HG02981 (cell line): Measurements from ENCODE around the gene LPIN2.
"Not testable (repeated sequence)": the region's sequence is repeated elsewhere in the genome, so short reads cannot be mapped to it uniquely, and the experiment has no call there.

Experiments
- ATAC-seq: cut with Tn5 transposase; IDR thresholded peaks from one replicate; pipeline ENCODE4 v1.9.1; 2021; ENCODE audit warnings: mild to moderate bottlenecking, moderate library complexity; ENCODE audit not compliant: unreplicated experiment

The LPIN2 gene

GRCh38 chr18:3012136-3013023 lies 564 bp downstream of the LPIN2 start:
- ATAC-seq: peak; percentile 25

- ATAC-seq: no peak
Observed at GRCh38 chr18:3010086-3010485, 2.9 kb downstream of the LPIN2 start.

GRCh38 chr18:3008541-3008940 lies 4.4 kb downstream of the LPIN2 start:
- no peak for ATAC-seq

DNA sequence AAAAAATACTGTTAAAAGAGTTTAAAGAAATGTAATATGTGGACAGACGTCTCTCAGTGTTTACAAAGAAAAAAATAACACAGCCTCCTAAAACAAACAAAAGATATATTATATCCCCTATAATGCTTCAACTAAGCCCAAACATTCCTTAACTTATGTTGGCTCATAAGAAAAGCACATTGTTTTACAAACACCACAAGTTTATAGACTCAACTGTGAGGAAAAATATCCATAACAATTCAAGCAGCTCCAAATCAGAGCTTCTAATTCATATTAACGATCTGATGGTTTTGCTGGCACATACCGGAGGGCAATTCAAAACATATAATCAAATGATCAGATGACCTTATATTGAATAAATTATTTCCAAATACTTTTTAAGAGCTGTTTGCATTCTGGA lies 5.5 kb downstream of the LPIN2 start:
- no peak for ATAC-seq

GRCh38 chr18:3005462-3005861 lies 7.5 kb downstream of the LPIN2 start:
- no peak for ATAC-seq

DNA sequence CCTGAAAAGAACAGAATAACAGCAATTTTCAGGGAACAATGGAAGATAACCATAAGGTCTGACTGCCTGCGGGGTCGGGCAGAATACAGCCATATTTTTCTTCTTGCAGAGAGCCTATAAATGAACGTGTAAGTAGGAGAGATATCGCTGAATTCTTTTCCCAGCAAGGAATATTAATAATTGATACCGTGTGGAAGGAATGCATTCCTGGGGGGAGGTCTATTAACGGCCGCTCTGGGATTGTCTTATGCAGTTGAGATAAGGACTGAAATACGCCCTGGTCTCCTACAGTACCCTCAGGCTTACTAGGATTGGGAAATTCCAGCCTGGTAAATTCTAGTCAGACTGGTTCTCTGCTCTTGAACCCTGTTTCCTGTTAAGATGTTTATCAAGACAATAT lies 9.2 kb downstream of the LPIN2 start:
- ATAC-seq: not testable (repeated sequence)

GRCh38 chr18:3002732-3003131 lies 10.2 kb downstream of the LPIN2 start:
- ATAC-seq: no peak

GRCh38 chr18:2998644-2999043 lies 14.3 kb downstream of the LPIN2 start:
- no peak for ATAC-seq

GRCh38 chr18:2997846-2998564 lies 14.9 kb downstream of the LPIN2 start:
- no peak for ATAC-seq

DNA sequence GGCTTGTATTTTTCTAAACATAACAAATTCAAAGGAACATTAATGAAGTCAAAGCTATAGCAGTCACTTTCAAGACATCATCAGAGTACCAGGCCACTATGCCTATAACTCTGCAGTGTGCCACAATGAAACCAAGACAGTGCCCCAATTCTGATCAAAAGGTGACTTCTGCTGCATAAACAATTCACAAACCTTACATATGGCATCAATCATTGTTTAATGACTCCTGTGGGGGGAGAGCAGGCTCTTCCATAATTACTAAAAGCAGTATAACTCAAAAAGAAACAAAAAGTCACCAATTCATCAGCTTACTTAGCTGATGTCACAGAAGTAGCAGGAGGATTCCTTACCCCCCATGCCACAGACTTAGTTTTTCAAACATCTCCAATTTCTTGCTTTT lies 15.5 kb downstream of the LPIN2 start:
- no peak for ATAC-seq

DNA sequence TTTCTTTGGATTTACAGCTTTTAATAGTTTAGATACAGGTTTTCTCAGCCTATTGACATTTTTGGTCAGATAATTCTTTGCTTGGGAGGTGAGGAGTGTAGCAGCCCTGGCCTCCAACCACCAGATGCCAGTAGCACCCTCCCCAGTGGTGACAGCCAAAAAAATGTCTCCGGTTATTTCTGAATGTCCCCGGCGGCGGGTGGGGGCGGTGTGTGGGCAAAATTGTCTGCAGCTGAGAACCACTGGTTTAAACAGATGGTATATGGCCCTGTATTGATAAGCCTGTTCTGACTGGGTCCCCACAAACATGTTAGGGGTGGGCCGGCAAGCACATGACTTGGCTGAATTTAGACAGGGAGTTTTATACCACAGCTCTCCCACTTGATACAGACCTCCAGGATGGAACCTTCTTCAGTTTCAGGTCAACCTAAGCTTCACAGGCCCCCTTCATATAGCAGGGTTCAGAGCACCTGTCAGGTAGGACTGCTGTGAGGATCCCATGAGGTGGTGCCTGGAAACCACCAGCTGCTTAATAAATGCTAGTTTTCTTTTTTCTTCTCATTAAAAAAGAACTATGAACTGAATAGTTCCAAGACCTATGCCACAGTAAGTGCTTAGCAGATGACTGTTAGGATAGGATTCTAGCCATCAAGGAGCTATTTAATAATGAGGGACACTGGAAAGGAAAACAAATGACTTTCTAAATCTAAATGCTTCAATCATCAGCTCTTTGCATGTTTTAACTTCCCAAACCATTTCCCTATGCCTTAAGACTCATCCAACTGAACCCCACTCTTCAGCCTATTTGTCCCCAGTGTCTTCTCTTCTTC lies 18.1 kb downstream of the LPIN2 start:
- ATAC-seq: peak; percentile 72

DNA sequence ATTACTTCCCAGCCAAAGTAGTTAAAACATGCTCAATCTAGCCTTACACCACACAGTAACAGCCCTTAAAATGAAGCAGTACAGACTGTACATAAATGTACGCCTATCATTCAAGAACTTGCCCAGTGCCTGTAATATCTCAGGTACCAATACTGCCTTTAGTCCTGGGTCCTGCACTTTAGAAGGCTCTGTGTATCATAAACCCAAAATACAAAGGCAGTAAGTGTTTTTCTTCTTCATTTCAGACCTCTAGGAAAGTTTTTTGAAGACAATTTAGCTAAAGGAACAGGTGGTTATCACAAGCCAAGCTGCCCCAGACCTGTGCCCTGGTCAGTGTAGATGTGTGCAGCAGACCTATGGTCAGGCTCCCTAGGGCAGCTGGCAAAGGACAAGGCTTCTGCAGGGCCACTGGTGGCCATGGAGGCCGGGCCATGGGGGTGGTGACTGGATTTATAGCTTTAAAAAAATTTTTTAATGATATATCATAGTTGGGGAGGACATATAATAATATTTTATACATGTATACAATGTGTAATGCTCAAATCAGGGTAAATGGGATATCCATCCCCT lies 18.8 kb downstream of the LPIN2 start:
- no peak for ATAC-seq

GRCh38 chr18:2992995-2993877 lies 19.7 kb downstream of the LPIN2 start:
- ATAC-seq: no peak

DNA sequence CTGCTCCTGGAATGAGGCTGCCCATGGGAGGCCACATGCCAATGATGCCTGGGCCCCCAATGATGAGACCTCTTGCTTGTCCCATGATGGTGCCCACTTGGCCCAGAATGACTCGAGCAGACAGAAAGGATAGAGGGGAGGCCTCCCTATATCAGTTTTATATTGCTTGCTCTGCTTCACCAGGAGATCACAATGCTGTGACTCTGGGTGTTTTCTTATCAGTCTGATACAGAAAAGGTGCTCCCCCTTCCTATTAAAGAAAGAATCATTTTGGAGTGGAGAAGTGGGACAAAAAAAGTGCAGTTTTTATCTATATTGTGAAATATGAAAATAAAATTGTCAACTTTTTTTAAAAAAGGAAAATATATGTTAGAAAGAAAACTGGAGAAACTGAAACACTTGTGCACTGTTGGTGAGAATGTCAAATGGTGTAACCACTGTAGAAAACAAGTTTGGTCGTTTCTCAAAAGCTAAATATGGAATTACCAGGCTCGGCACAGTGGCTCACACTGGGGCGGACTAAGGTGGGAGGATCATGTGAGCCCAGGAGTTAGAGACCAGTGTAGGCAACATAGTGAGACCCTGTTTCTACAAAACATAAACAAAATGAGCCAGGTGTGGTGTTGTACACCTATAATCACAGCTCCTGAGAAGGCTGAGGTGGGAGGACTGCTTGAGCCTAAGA lies 21.8 kb downstream of the LPIN2 start:
- ATAC-seq: no peak

DNA sequence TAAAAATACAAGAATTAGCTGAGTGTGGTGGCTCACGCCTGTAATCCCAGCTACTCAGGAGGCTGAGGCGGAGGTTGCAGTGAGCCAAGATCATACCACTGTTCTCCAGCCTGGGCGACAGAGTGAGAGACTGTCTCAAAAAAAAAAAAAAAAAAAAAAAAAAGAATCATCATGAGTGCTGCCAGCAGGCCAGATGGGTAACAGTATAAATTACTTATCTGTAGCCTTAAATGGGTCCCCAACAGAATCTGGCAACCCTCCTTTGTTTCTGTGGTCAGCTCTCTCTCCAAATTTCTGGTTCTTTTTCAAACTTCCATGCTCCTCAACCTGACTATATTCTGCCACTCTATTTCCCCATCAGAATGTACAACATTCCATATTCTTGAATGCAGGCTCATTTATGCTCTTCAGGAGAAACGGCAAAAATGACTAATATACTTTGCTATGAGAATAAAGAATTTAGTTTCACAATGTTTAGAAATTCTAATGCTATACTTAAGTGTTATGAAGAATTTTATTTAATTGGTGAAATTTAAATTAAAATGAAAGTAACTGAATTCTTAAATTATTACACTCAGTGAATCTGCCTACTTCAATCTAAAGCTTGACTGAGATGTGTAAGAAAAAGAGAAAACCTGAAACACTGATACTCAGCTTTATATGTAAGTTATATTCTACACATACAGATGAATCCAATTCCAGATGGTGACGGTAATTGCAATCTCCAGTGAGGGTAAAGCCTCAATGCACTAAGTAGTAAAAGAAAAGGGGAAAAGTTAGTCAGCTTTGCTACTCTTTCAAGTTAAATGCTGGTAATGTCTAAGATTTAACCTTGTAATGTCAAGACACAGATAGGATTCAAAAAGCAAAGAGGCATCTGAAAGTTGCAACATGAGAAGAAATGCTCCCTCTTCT lies 24.8 kb downstream of the LPIN2 start:
- no peak for ATAC-seq

GRCh38 chr18:2986150-2986865 lies 26.6 kb downstream of the LPIN2 start:
- no peak for ATAC-seq

DNA sequence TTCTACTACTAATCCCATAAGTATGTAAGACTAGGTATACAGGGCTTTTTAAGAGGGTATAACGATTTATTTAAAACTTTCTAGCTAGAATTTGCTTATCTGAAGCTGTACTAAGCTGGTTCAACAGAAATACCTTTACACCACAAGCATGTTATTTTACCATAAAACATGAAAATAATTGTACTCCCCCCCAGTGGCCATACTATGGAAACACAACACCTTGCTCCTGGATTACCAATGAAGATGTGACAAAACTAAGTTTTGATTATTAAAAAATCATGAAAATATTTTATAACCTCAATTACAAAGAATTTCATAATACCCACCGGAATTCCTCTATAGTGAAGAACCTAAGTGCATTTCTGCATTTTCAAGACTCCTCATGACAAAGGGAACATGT lies 27.3 kb downstream of the LPIN2 start:
- peak; percentile 51 for ATAC-seq
